HG03045 (cell line): ENCODE measurements around the gene SASH1.

Experiments
- ATAC-seq: cut with Tn5 transposase; IDR thresholded peaks from one replicate; pipeline ENCODE4 v1.9.1; 2021; ENCODE audit warnings: mild to moderate bottlenecking, moderate library complexity; ENCODE audit not compliant: unreplicated experiment

Gene SASH1

DNA sequence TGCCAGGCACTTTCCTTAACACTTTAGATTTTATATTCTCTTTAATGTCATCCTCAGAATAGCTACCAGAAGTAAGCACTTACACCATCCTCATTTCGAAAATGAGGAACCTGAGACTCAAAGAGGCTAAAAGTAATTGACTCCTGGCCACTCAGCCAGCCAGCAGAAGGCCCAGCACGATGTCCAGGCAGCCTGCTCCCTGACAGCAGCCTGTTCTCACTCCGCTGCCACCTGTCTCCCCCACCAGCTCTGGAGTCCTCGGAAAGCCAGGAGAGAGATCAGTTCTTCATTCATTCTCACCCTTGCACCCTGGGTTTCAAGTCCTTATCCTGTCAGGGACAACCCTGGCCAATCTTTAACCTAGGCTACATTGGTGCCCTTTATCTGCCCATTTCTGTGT is 174.0 kb downstream of the SASH1 start:
- no peak for ATAC-seq

DNA sequence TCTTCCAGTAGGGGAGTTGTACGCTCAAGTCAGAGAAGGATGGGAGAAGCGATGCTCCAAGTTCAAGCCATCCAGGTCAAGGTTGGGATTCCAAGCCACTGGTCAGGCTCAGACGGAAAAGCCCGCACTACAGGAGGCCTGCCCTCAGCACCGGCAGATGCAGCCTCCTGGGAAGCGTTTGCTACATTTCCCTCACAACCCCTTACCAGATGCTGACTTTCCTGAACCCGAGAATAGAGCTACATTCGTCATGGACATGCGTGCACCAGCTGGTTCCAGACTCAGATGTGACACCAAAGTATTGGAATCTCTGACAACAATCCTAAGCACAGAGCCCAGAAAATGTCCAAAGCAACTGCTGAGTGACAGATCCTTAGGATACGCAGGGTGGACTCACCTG is 174.8 kb downstream of the SASH1 start:
- ATAC-seq: no peak

- ATAC-seq: no peak
These were observed 176.0 kb downstream of the SASH1 start for GRCh38 chr6:148518511-148519156.

GRCh38 chr6:148520109-148520841 is 177.6 kb downstream of the SASH1 start:
- ATAC-seq: peak; percentile 84

DNA sequence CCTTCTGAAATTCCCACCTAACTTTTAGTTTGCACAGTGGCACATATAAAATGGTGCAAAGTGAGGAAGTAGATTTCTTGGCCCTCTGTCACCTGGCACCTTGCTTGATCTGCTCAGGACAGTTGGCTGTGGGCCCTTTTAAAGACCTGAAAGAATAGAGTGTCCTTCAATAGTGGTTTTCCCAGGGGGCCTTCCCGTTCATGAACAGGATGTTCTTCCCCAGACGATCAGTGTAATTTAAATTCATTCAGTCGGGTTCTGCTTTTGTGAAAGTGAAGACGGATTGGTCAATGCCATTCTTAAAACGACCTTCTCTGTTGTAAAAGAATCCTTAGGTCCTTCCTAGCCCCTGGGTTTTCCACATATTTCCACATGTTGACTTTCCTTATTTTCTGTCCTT is 178.5 kb downstream of the SASH1 start:
- no peak for ATAC-seq

- no peak for ATAC-seq
These were observed 178.9 kb downstream of the SASH1 start for GRCh38 chr6:148521586-148521985.

DNA sequence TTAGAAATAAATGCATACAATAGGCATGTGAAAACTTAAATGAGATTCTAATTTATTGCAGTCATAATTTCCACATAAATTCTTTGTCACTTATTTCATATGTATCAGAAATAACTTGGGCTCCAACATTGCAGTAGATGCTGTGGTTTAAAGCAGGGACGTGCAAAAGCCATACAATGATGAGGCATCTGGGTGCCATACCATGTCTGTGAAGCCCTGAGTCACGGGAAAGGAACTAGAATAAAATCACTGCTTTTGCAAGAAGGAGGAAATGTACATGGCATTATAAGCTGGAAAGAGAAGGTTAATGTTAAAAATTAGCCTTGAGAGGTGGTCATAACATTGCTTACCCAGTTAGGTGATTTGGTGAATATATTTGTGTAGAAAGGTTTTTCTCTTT is 180.4 kb downstream of the SASH1 start:
- no peak for ATAC-seq

DNA sequence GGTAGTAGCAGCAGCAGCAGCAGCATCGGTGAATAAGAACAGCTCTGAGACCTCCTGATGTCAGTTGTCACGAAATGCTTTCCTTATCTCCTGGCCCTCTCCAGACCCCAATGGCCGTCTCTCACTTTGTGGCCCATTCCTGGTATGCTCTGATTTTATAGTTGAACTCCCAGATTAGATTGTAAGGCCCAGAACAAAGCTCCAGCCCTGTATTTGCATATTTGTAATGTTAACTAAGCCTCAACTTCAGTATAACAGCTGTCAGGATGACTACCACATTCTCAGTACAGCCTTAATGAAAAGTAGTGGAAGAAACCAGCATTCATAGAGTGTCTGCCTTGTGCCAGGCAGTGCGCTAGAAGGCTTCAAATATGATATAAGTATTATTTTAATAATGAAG is 180.9 kb downstream of the SASH1 start:
- no peak for ATAC-seq

- no peak for ATAC-seq
These were observed 181.8 kb downstream of the SASH1 start for GRCh38 chr6:148524471-148524882.

GRCh38 chr6:148524976-148525375 is 182.3 kb downstream of the SASH1 start:
- no peak for ATAC-seq

GRCh38 chr6:148525453-148525852 is 182.8 kb downstream of the SASH1 start:
- ATAC-seq: no peak

DNA sequence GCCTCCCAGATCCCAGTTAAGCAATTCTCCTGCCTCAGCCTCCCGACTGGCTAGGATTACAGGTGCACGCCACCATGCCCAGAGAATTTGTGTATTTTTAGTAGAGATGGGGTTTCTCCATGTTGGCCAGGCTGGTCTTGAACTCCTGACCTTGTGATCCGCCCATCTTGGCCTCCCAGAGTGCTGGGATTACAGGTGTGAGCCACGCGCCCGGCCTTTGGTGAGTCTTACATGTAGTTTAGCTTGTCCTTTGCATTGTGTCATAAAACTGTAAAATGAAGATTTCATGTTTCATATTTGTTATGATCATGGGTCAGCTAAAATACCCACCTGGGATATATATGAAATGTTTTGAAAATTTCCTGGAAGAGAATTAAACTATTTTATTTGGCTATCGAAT is 183.5 kb downstream of the SASH1 start:
- no peak for ATAC-seq

DNA sequence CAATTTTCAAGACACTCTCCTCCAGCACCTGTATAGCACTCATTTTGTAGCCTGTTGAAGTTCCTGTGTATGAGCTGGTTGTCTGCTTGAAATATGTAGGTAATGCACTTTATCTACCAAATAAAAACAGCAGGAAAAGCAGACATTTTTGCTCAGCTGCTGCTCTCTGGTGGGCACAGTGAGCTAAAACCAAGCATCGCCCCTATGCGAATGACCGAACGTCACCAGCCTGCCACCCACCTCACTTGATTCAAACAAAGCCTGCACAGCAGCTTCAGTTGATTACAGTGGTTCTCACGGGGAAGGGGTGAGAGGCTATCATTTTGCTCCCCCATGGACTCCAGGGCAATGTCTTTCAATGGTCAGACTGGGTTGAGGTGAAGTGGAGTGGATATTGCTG is 185.7 kb downstream of the SASH1 start:
- no peak for ATAC-seq

- no peak for ATAC-seq
These were observed 186.4 kb downstream of the SASH1 start for GRCh38 chr6:148529010-148529409.

DNA sequence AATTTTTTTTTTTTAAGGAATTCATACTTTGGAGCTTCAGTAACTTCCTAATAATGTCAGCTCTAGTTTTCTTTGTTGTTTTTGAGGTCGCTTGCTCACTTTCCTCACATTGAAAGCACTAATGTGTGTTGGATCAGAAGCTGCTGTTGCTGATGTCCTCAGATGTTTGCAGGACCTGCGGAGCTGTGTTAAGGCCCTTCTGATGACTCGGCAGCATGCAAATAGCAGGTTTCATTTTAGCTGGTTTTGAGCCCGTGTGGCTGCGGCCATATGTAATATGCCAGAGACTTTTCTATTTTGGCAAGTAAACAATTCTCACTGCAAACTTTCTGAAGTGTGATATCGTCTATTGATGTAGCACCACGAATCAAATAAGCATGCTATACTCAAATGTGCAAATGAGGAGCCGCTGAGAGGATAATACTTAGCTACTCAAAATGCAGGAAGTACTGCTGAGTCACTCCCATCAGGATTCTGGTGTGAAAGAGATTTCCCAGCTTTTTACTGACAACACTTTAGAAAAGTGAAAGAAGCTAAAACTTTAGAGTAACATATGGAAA is 187.8 kb downstream of the SASH1 start:
- ATAC-seq: peak; percentile 92

DNA sequence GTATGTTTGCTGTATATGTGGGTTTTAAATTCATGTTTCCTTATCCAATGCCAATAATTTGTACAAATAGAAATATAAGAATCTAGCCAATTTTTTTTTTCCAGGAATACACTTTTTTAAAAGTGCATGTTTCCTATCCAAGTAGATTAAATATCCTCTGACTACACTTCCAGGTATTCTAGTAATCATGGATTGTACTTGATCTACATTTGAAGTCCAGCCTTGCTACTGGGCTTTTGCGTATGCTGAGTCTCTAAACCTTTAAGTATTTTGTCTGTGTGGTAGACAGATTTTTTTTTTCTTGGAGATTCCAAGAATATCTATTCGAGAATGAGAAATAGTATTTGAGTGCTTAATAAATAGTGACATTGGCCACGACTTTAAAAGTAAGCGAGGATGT is 188.3 kb downstream of the SASH1 start:
- no peak for ATAC-seq

GRCh38 chr6:148532698-148533097 is 190.1 kb downstream of the SASH1 start:
- no peak for ATAC-seq

DNA sequence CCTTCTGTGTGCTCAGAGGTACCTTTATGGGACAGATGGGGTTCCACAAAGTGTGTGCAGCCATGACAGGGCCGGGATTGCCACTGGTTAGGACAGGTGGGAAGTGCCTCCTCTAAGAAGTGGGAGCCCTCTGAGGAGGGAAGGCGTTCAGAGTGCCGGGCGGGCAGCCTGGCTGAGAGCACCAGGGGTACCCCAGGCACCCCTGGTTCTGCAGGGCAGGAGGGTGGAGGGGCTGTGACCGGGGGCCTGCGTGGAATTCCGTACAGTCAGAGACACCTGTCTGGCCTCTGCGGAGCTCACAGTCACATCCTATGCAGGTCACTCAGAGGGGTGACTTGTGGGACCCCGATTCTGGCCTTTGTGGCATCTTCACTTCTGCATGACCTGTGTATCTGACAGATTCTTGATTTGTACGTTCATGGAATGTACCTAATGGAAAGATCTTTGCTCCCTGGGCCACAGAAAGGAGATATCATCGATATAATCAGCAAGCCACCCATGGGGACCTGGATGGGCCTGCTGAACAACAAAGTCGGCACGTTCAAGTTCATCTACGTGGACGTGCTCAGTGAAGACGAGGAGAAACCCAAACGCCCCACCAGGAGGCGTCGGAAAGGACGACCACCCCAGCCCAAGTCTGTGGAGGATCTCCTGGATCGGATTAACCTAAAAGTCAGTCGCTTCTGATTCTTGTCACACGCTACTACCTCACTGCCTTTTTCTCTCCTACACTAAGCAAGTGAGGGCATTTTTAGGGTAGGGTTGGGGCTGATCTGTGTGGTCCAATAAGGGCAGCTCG is 190.9 kb downstream of the SASH1 start:
- no peak for ATAC-seq

DNA sequence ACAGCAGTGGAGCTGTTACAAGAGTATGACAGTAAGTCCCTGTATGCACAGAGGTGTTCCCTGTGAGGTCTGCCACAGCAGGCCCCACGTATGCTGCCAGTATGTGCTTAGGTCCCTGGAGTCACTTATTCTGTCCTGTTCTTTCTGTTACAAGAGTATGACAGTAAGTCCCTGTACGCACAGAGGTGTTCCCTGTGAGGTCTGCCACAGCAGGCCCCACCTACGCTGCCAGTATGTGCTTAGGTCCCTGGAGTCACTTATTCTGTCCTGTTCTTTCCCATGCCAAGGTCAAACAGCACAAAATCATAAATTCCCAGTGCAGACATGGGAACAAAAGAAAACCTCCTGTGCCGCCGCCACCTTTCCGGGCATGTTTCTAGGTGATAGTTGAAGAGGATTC is 192.2 kb downstream of the SASH1 start:
- no peak for ATAC-seq

- ATAC-seq: no peak
These were observed 192.7 kb downstream of the SASH1 start for GRCh38 chr6:148535381-148535780.

DNA sequence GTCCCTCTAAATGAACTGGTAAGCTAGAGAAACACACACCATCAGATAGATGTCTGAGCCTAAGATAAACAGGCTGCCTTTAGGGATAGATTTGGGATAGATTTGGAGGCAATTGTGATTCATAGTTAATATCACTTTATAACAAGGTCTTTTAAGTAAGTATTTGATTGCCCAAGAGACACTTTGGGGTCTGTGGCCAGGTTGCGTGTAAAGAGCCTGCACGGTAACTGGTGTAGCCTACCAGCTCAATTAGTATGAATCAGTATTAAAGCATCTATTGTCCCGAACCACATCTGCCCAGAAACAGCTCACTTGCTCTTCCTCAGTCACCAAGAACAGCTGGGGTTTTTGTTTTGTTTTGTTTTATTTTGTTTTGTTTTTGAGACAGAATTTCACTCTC is 193.3 kb downstream of the SASH1 start:
- ATAC-seq: no peak
